Measurements from ENCODE around the gene ZNF646. TPM values are rescaled to one million over a fixed set of nuclear protein-coding genes. Genes with fewer than 3 reads are reported as not detected.

The ZNF646 gene
- total and polyA plus RNA-seq, 7 experiments from 2014 or later = 3.9 to 49.1 (median 23.9) TPM

DNA sequence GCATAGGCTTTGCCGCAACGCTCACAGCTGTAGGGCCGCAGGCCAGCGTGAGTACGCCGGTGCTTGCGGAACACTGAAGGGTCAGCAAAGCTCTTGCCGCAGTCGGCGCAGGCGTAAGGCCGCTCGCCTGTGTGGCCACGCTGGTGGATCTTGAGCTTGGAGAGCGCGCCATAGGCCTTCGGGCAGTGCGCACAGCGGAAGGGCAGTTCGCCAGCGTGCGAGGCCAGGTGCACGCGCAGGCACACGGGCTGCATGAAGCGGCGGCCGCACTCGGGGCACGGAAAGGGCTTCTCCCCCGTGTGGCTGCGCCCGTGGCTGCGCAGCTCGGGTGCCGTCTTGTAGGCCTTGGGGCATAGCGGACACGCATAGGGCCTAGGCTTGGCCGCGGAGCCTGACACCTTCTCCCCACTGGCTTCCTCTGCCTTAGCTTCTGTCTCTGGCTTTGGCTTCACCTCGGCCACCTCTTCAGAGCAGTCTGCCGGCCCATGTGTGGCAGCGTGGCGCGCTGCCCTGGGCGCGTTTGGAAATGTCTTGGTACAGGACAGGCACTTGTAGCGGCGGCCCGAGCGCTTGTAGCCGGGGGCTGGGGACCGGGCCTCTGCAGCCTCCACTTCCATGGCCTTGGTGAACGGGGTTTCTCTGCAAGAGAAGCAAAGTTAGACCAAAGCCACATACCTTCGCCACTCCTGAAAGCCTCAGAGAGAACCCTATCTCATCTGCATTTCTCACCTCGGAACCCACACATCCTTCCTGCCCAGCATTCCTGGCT is 10.2 kb upstream of the ZNF646 start:
- Histone ChIP-seq H3K4me3 (ENCODE audit: low read length) (peak overlapping the region; percentile 44), H3K9me3 (ENCODE audit: control insufficient read depth in 2 of 3, low read length in 3 of 3) (no peaks in the 10 kb centered on the region), H3K27ac (ENCODE audit: low read depth, low read length) (peak overlapping the region; percentile 28), H3K27me3 (ENCODE audit: control insufficient read depth in 2 of 2, insufficient read depth in 2 of 2, low read length in 2 of 2) (no peaks in the 10 kb centered on the region), H3K36me3 (ENCODE audit: control insufficient read depth in 2 of 3, insufficient read depth in 3 of 3, low read length in 3 of 3) (peaks cover 0 to 23% (median 0%) of the 10 kb centered on the region in 3 experiments), H3K4me1 (ENCODE audit: control insufficient read depth in 2 of 2, insufficient read depth in 2 of 2, low read length in 2 of 2) (peaks cover 19 to 44% of the 10 kb centered on the region in 2 donors)
- POLR2A ChIA-PET = interaction anchor here (0.6 to 1.6 kb wide), 3 partner anchors 10 to 15 kb away, joined by 3 to 8 read pairs (median 5); partner anchors contain the start of genes ZNF646 and ZNF668
- CTCF ChIA-PET = no interaction called here
- peak; percentile 75 for ATAC-seq
- peak in 2 of 9 donors; percentile 7 to 11 for DNase-seq
- Mint-ChIP-seq H3K4me1 (peaks cover 24 to 53% (median 40%) of the 10 kb centered on the region in 7 donors), H3K27me3 (no peaks in the 10 kb centered on the region), H3K9me3 (peaks cover 0 to 1% (median 0%) of the 10 kb centered on the region in 11 donors), H3K4me3 (peak overlapping the region; percentile 30 to 82 (median 74)), H3K27ac (peak overlapping the region; percentile 12 to 83 (median 72)), H3K36me3 (peaks cover 0 to 19% (median 4%) of the 10 kb centered on the region in 5 donors)
- intact Hi-C loops (cut with micrococcal nuclease) = no loop called here

DNA sequence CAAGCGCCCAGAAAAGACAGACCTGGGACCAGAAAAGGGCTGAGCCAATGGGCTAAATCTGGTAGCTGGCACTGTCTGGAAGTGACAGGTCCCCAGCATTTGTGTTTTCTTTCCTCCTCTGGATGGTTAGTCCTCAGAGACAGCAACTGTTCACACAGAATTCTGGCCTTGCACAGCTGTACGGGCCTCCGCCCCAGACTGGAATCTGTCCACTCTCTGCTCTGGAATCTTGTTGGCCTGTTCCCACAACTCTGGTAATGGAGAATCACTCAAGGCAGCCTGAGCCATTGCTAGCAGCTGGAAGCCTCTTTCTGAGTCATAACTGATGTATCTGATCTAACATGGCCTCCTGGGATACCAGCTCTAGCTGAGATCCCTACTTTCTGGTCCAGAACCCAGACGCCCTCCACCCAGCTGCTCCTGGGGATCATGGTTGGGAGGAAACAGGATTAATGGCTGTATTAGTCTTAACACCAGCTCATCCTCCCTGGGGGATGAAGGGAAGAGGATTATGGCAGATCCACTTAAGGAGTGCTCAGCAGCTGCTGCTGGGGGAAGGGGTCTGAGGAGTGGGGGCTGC is 9.2 kb upstream of the ZNF646 start:
- H3K36me3 Mint-ChIP-seq = peaks cover 0 to 19% (median 4%) of the 10 kb centered on the region in 5 donors
- H3K4me1 Mint-ChIP-seq = peaks cover 30 to 58% (median 41%) of the 10 kb centered on the region in 7 donors
- DNase-seq (no peak), ATAC-seq (no peak)
- no peak overlapping the region for H3K27ac ChIP-seq (ENCODE audit: low read depth, low read length)
- H3K9me3 Mint-ChIP-seq = peaks cover 0 to 1% (median 0%) of the 10 kb centered on the region in 11 donors
- no peaks in the 10 kb centered on the region for H3K27me3 ChIP-seq (ENCODE audit: control insufficient read depth in 2 of 2, insufficient read depth in 2 of 2, low read length in 2 of 2)
- peak overlapping the region in 8 of 9 donors; percentile 12 to 83 (median 70) for H3K27ac Mint-ChIP-seq
- peaks cover 0 to 23% (median 0%) of the 10 kb centered on the region in 3 experiments for H3K36me3 ChIP-seq (ENCODE audit: control insufficient read depth in 2 of 3, insufficient read depth in 3 of 3, low read length in 3 of 3)
- intact Hi-C loops (cut with micrococcal nuclease) = no loop called here
- H3K4me3 ChIP-seq (ENCODE audit: low read length) = peak overlapping the region; percentile 44
- POLR2A ChIA-PET = interaction anchor here (1.2 kb wide), 1 partner anchor 9 kb away, joined by 5 read pairs; the partner anchor contains the start of gene ZNF668
- CTCF ChIA-PET = interaction anchor here (0.7 kb wide), 1 partner anchor 96 kb away, joined by 3 read pairs; no protein-coding TSS in a partner anchor
- H3K4me1 ChIP-seq (ENCODE audit: control insufficient read depth in 2 of 2, insufficient read depth in 2 of 2, low read length in 2 of 2) = peaks cover 19 to 44% of the 10 kb centered on the region in 2 donors
- no peaks in the 10 kb centered on the region for H3K27me3 Mint-ChIP-seq
- no peaks in the 10 kb centered on the region for H3K9me3 ChIP-seq (ENCODE audit: control insufficient read depth in 2 of 3, low read length in 3 of 3)
- H3K4me3 Mint-ChIP-seq = peak overlapping the region; percentile 30 to 82 (median 74)

DNA sequence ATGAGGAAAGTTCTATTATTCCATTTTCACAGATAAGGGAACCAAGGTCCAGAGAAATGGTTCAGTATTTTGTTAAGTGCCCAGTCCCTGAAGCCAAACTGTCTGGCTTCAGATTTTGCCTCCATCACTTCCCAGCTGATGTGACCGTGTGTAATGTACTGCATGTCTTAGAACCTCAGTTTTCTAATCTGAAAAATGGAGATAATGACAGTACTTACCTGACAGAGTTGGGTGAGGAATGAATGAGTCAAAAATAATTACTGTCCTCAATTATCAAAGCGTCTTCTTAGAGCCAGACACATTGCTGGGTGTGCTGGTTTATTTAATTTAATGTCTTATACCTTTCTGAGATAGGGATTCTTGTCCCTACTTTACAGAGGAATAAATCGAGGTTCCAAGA is 6.9 kb upstream of the ZNF646 start:
- Histone ChIP-seq H3K4me3 (ENCODE audit: low read length) (no peak overlapping the region), H3K27me3 (ENCODE audit: control insufficient read depth in 2 of 2, insufficient read depth in 2 of 2, low read length in 2 of 2) (no peaks in the 10 kb centered on the region), H3K27ac (ENCODE audit: low read depth, low read length) (no peak overlapping the region), H3K36me3 (ENCODE audit: control insufficient read depth in 2 of 3, insufficient read depth in 3 of 3, low read length in 3 of 3) (no peaks in the 10 kb centered on the region), H3K9me3 (ENCODE audit: control insufficient read depth in 2 of 3, low read length in 3 of 3) (no peaks in the 10 kb centered on the region), H3K4me1 (ENCODE audit: control insufficient read depth in 2 of 2, insufficient read depth in 2 of 2, low read length in 2 of 2) (peaks cover 24 to 41% of the 10 kb centered on the region in 2 donors)
- Mint-ChIP-seq H3K4me3 (no peak overlapping the region), H3K4me1 (peaks cover 38 to 63% (median 51%) of the 10 kb centered on the region in 7 donors), H3K27me3 (no peaks in the 10 kb centered on the region), H3K9me3 (peaks cover 0 to 1% (median 0%) of the 10 kb centered on the region in 11 donors), H3K36me3 (peaks cover 0 to 13% (median 4%) of the 10 kb centered on the region in 5 donors), H3K27ac (peak overlapping the region in 2 of 9 donors; percentile 31 to 73)
- CTCF ChIA-PET = no interaction called here
- DNase-seq = no peak
- ATAC-seq = no peak
- POLR2A ChIA-PET = interaction anchor here (1.2 kb wide), 1 partner anchor 75 kb away, joined by 4 read pairs; no protein-coding TSS in a partner anchor
- intact Hi-C loops (cut with micrococcal nuclease) = loop anchor here in 1 of 2 donors (2.0 kb wide), 1 partner anchor 17 kb away; no protein-coding TSS in a partner anchor

DNA sequence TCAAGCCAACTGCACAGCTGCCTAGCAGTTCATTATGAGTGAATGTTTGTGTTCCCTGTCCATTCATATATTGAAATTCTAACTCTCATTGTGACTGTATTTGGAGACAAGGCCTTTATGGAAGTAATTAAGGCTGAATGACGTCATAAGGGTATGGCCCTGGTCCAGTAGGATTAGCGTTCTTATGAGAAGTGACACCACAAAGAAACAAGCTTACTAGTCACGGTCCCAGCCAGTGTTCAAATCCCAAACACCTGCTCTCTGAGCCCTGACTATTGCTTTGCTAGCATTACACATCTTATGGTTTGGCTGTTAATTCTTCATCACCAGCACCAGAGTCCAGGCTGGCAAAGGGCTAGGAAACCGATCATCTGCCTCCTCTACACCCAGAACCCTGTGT is 2.4 kb upstream of the ZNF646 start:
- Histone ChIP-seq H3K27me3 (ENCODE audit: control insufficient read depth in 2 of 2, insufficient read depth in 2 of 2, low read length in 2 of 2) (no peaks in the 10 kb centered on the region), H3K9me3 (ENCODE audit: control insufficient read depth in 2 of 3, low read length in 3 of 3) (no peaks in the 10 kb centered on the region), H3K4me3 (ENCODE audit: low read length) (peak overlapping the region; percentile 89), H3K27ac (ENCODE audit: low read depth, low read length) (peak overlapping the region; percentile 91), H3K4me1 (ENCODE audit: control insufficient read depth in 2 of 2, insufficient read depth in 2 of 2, low read length in 2 of 2) (peaks cover 9 to 18% of the 10 kb centered on the region in 2 donors), H3K36me3 (ENCODE audit: control insufficient read depth in 2 of 3, insufficient read depth in 3 of 3, low read length in 3 of 3) (peaks cover 0 to 15% (median 0%) of the 10 kb centered on the region in 3 experiments)
- Mint-ChIP-seq H3K27ac (peak overlapping the region; percentile 75 to 98 (median 90)), H3K4me3 (peak overlapping the region; percentile 85 to 99 (median 96)), H3K9me3 (peaks cover 0 to 1% (median 0%) of the 10 kb centered on the region in 11 donors), H3K36me3 (peaks cover 0 to 8% (median 0%) of the 10 kb centered on the region in 5 donors), H3K27me3 (no peaks in the 10 kb centered on the region), H3K4me1 (peaks cover 31 to 53% (median 35%) of the 10 kb centered on the region in 7 donors)
- ATAC-seq (no peak), DNase-seq (no peak)
- ChIA-PET POLR2A (interaction anchor here (0.8 to 2.7 kb wide), 2 partner anchors 33 to 37 kb away, joined by 3 to 29 read pairs; partner anchors contain the start of gene STX4), CTCF (interaction anchor here (0.6 kb wide), 1 partner anchor 132 kb away, joined by 5 read pairs; no protein-coding TSS in a partner anchor)
- intact Hi-C loops (cut with micrococcal nuclease) = loop anchor here (2.0 to 5.0 kb wide), 3 partner anchors 260 to 640 kb away; partner anchors contain the start of gene PRR14 (in 1 of the 2)

DNA sequence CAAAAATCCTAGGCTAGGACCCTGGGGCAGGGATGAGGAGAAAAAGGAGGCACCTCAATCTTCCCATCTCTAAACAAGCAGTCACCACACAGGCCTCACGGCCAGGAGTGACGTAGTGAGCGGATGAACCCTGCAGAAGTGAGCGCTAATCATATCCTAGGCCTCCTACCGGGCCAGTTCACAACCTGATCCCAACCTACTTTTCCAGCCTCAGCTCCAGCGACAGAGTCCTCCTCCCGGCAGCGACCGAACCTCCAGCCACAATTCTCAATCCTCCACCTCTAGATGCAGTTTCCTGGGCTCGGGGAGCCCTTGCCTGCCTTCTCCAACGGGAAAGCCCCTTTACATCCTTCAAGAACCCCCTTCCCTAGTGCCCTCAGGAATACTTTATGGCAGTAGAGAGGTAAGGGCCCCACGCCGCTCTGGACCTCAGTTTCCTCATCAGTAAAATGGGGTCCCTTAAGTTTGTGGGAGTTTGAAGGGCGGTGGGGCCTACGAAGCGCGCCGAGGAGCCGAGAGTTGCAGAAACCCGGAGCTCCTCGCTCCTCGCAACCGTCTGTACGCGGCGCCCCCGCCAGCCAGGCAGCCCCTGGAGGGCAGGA is 1.6 kb upstream of the ZNF646 start:
- H3K27ac Mint-ChIP-seq = peak overlapping the region; percentile 75 to 98 (median 90)
- peak overlapping the region; percentile 91 for H3K27ac ChIP-seq (ENCODE audit: low read depth, low read length)
- peaks cover 0 to 23% (median 4%) of the 10 kb centered on the region in 3 experiments for H3K36me3 ChIP-seq (ENCODE audit: control insufficient read depth in 2 of 3, insufficient read depth in 3 of 3, low read length in 3 of 3)
- ChIA-PET POLR2A (interaction anchor here (0.9 to 3.9 kb wide), 9 partner anchors 13 to 170 kb away, joined by 3 to 49 read pairs (median 23); partner anchors contain the start of genes FUS, KAT8, SETD1A and STX4), CTCF (interaction anchor here (0.6 to 1.9 kb wide), 2 partner anchors 47 to 70 kb away, joined by 3 to 10 read pairs; no protein-coding TSS in a partner anchor)
- peaks cover 0 to 12% (median 3%) of the 10 kb centered on the region in 5 donors for H3K36me3 Mint-ChIP-seq
- H3K4me1 Mint-ChIP-seq = peaks cover 30 to 49% (median 34%) of the 10 kb centered on the region in 7 donors
- H3K9me3 Mint-ChIP-seq = peaks cover 0 to 1% (median 0%) of the 10 kb centered on the region in 11 donors
- no peak for ATAC-seq
- no peaks in the 10 kb centered on the region for H3K27me3 Mint-ChIP-seq
- H3K9me3 ChIP-seq (ENCODE audit: control insufficient read depth in 2 of 3, low read length in 3 of 3) = no peaks in the 10 kb centered on the region
- peak in 5 of 9 donors; percentile 11 to 37 (median 18) for DNase-seq
- intact Hi-C loops (cut with micrococcal nuclease) = loop anchor here (2.0 to 5.0 kb wide), 3 partner anchors 260 to 640 kb away; partner anchors contain the start of gene PRR14 (in 1 of the 2)
- no peaks in the 10 kb centered on the region for H3K27me3 ChIP-seq (ENCODE audit: control insufficient read depth in 2 of 2, insufficient read depth in 2 of 2, low read length in 2 of 2)
- H3K4me3 ChIP-seq (ENCODE audit: low read length) = peak overlapping the region; percentile 89
- peak overlapping the region; percentile 85 to 99 (median 96) for H3K4me3 Mint-ChIP-seq
- H3K4me1 ChIP-seq (ENCODE audit: control insufficient read depth in 2 of 2, insufficient read depth in 2 of 2, low read length in 2 of 2) = peaks cover 9 to 18% of the 10 kb centered on the region in 2 donors
